Measurements from ENCODE around the gene SCAP.
"Not testable (repeated sequence)": the region's sequence is repeated elsewhere in the genome, so short reads cannot be mapped to it uniquely, and the experiment has no call there.

SCAP gene

DNA sequence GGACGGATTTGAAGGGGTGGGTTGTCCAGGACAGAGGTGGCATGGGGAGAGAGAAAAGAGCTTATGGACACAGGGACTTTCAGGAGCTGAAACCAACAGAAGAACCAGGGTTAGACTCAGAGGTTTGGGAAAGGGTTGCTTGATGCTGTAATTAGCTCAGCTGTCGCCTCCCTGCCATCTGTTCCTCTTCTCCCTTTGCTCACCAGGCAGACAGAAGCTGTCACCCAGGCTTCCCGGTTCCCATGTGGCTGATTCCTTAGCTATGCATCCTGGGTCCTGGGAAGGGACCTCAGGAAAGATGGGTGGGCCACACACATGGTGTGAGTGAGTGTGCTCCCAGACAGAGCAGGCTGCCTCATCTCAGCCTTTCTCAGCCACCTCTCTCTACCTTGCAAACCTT, 80.9 kb downstream of the SCAP start:
- no peak for DNase-seq (ENCODE audit: low read depth)

DNA sequence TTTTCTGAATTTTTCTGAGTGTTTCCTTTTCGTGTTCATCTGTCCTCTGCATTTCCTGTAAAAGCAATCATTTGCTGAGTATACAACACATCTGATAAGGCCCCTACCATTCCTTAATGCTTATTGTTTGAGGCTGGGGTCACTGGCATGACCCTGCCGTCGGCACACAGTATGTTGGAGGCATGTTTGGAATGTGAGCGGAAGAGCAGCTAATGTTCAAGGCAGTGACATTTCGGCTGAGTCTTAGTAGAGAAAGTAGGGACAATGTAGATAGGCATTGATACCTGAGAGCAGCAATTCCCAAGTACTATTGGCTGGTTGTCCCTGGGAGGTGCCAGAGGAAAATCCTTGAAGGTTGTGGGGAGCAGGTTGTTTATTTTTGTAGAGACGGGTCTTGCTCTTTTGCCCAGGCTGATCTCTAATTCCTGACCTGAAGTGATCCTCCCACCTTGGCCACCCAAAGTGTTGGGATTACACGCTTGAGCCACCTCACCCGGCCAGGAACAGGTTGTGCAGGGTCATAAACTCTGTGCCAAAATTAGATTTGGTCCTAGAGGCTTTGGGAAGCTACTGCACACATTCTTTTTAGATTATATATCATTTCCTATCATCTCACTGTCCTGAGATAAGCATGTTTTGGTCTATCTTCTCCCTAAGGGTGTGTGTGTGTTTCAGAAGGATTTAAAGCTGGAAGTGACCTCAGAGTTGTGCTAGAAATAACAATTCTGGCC, 81.4 kb downstream of the SCAP start:
- no peak for DNase-seq (ENCODE audit: low read depth)

DNA sequence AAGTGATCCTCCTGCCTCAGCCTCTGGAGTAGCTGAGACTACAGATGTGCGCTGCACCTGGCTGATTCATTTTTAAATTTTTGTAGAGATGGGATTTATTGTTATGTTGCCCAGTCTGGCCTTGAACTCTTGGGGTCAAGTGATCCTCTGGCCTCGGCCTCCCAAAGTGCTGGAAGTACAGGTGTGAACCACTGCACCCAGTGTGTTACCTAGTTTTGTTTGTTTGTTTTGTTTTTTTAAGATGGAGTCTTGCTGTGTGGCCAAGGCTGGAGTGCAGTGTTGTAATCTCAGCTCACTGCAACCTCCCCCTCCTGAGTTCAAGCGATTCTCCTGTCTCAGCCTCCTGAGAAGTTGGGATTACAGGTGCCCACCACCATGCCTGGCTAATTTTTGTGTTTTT, 82.8 kb downstream of the SCAP start:
- no peak for DNase-seq (ENCODE audit: low read depth)

DNA sequence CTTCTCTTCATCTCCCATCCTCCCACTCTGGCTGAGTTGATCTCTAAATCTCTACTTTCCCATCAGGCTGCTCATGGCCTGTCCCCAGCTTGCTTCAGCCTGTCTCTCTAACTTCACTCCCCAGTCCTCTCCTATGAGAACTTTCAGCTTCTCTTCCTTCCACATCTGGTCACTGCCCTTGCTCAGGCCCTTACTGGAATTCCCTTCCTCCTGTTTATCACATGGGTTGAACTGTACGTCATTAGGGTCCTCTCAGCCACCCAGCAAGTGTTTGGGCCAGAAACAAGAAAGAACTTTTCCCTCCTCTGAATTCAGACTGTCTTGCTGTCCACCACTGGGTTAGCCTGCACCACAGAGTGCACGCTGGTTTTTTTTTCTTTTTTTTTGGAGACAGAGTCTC, 89.9 kb downstream of the SCAP start:
- no peak for DNase-seq (ENCODE audit: low read depth)

DNA sequence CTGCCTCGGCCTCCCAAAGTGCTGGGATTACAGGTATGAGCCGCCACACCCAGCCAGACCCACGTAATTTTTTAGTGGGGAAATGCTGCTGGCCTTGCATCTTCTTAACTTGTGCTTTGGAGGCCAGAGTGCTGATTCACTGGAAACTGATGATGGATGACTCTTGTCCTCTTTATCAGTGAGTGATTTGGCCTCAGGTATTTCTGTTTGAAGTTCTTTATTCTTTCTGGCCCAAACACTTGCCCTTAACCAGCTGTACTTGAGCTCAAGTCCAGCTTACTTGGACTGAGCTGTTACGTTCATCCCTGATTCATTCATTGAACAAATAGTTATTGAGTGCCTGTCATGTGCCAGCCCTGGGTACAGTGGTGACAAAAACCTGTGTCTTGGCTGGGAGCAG, 90.7 kb downstream of the SCAP start:
- no peak for DNase-seq (ENCODE audit: low read depth)

DNA sequence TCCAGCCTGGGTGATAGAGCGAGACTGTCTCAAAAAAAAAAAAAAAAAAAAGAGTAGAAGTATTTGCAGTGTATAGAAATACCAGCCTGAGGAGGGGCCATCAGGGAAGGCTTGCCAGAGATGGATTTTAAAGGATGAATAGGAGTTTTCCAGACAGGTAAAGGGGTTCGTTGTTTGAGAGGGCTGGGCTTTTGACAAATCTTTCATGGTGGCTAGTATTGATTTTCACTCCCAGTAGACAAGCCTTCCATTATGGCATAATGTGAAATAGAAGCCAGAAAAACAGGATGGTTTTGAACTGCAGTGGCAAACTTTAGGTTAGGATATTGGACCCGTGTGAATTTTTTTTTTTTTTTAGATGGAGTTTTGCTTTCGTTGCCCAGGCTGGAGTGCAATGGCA, 91.3 kb downstream of the SCAP start:
- no peak for DNase-seq (ENCODE audit: low read depth)

DNA sequence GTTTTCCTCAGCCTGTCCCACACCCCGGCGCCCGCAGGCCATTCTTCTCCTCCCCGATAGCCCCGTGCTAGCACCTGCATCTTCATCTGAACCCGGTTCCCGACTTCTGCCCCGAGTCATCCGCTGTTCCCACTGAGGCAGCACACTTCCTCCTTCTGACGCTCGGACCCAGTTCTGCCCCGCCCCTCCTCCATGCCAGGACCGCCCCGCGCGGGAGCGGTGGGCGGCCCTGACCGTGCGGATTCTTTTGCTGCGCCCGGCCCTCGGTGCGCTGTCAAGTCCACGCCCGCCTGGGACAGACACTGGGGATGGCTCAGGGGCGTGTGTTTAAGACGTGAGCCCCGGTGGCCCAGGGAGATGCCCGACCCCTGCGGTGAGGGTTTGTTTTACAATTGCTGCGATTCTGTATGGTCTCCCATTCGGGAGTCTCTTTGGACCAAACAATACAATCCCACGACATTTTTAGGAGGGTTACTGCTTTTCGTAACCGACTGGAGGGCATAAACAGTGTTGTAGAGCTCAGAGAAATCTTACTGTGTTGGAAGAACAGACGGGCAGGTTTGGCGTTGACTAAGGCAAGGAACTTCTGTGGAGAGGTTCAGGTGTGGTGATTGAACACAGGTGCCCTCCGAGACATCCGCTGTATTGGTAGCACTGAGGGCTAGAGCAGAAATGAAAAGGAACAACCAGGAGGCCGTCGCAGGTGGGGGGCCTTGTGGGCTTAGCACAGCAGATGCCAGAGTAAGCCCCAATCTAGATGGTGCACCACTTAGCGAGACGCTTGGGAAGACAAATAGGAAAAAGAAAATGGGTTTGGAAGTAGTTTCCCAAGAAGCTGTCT, 94.2 kb downstream of the SCAP start:
- peak; percentile 45 for DNase-seq (ENCODE audit: low read depth)

DNA sequence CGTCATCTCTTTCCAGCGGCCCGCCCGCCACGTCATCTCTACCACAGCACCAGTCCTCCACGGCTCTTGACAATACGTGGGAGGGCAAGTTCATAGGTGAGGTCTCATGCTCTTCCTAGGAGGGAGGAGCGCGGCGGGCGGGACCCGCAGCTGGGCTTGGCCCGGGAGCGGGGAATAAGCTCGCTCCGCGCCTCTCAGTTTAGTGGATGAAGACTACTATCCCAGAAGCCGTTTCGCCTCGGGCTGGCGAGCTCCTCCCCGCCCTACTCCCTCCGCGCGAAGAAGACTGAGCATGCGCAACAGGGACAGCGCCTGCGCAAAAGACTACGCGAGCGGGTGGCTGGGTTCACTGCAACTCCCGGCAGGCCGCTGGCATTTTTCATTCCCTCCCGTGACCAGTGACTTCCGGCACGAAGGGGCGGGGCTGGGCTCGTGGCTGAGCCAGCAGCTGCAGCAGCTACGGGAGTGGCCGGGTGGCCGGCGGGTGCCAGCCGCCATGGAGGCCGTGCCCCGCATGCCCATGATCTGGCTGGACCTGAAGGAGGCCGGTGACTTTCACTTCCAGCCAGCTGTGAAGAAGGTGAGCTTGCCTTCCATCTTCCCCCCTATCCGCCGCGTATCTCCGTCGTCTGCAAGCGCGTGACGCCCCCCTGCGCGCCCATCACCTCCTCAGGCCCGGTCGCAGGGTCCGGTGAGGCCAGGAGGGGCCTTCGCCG, 95.0 kb downstream of the SCAP start, which contains the start of gene PTPN23:
TSS of gene PTPN23 (plus strand) at position 421 of the 716 bp plus-strand sequence. CDS start at position 497, 76 bp downstream.
- peak; percentile 98 for DNase-seq (ENCODE audit: low read depth)

DNA sequence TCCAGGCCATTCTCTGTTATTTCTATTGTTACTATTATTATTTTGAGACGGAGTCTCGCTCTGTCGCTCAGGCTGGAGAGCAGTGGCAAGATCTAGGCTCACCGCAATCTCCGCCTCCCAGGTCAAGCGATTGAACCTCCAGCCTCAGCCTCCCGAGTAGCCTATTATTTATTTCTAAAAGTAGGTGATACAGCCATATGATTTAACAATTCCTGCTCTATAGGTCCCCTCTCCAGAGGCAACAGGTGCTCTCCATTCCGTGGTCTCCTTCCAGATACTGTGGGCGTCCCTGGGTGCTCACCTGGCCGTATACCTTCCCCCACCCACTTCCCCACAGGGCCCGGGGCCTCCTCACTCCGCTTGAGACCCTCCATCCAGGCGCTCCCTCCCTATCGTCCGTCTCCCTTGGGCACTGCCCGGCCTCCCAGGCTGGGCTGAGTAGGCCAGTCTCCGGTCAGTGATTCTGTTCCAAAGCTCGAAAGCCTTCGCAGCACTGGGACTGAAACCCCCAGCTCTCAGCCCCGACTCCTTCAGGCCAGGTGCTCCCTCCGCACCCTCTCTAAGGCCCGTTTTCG, 95.6 kb downstream of the SCAP start:
- no peak for DNase-seq (ENCODE audit: low read depth)

DNA sequence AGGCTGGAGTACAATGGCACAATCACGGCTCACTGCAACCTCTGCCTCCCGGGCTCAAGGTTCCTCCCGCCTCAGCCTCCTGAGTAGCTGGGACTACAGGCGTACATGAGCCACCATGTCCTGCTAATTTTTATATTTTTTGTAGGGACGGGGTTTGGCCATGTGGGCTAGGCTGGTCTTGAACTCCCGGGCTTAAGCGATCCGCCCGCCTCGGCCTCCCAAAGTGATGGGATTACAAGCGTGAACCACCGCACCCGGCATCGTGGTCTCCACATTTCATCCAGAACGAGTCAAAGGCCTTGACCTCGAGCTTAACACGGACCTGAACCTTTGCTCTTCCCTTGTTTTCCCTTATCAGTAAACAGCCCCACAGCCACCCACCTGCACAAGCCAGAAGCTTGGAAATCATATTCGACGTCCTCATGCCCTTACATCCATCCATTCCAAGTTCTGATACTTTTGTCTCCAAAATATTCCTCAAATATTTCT, 96.3 kb downstream of the SCAP start:
- DNase-seq (ENCODE audit: low read depth): no peak

DNA sequence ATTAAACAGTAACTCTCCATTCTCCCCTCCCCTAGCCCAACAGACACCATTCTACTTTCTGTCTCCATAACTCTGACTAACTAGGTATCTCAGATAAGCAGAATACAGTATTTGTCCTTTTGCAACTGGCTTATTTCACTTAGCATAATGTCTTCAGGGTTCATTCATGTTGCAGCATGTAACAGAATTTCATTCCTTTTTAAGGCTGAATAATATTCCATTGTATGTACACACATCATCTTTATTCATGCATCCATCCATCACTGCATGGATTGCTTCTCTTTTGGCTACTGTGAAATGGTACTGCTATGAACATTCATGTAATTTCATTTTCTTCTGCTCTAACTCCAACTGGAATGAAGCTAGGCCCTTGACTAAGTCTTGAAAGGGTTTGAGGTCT, 96.9 kb downstream of the SCAP start:
- DNase-seq (ENCODE audit: low read depth): no peak

DNA sequence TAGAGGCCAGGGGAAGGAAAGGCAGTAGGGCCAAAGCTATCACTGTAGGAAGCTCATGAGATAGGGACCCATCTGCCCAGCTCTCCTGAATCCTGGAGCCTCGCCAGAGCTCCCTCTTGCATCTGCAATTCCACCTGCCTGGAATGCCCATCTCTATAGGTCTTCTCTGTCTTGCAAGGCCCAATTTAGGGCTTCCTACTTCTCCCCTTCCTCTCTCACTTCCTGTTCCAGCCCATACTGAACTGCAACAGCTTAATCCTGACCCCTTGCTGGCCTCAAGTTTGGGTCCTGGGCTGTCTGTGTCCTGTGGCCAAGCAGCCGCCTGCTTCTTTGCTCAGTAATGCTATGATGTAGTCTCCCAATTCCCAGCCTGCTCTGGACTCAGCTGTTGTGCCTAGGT, 98.6 kb downstream of the SCAP start:
- no peak for DNase-seq (ENCODE audit: low read depth)

DNA sequence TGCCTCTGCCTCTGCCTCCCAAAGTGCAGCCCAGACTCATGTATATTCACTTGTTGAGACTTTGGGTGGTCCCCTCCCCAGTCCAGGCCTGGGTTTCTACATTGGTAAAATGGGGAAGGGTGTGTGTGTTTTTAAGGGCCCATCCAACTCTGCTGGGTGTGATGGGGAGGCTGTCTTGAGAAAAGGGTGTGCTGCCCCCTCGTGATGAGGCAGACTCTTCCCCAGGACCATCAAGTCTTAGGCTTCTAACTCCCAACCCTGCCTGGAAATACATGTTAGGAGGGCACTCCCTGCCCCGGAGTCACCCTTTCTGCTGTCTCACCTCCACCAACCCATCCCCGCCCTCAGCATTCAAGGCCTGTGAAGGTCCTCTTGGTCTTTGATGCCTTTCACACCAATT, 99.3 kb downstream of the SCAP start:
- no peak for DNase-seq (ENCODE audit: low read depth)

DNA sequence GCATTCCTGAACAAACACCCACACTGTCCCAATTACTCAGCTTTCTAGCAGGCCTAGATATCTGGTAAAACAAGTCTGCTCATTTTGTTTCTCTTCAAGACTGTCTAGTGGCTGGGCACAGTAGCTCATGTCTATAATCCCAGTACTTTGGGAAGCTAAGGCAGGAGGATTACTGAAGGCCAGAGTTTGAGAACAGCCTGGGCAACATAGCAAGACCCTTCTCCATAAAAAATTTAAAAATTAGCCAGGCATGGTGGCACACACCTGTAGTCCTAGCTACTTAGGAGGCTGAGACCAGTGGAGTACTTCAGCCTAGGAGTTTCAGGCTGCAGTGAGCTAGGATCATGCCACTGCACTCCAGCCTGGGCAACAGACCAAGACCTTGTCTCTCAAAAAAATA, 101.2 kb downstream of the SCAP start:
- DNase-seq (ENCODE audit: low read depth): no peak

DNA sequence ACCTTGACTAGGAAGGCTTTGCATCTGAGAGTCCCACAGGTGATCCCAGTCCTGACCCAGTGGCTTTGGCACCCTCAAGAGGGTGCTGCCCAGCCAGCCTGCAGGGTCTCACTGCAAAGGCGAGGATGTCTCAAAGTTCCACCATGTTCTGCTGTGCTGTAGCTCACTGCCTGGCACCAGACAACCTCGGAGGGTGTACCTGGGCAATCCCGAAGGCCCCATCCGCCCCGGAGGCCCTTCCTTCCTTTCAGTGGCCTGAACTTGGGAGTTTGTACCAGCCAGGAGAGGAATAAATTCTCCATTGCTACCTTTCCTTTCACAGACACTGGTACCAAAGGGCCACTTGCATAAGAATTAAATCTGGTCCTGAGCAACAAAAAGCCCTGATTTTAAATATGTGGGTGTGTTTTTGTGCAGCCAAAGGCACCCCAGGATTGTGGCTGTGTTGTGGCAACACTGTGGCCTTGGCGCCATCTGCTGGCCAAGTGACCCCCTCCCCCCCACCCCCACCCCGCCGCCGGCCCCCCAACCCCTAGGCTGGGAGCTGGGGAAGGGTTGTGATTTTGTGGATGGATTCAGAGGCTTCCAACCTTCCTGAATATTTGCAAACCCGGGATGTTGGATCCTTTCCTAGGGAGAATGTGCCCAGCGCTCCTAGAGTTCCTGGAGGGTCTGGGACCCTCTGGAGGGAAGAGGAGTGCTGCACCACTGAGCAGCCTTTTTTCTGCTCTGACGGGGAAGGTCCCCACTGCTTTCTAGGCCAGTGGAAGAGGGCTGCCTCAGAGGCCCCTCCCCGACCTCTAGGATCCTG, 104.6 kb downstream of the SCAP start:
- DNase-seq (ENCODE audit: low read depth): no peak

DNA sequence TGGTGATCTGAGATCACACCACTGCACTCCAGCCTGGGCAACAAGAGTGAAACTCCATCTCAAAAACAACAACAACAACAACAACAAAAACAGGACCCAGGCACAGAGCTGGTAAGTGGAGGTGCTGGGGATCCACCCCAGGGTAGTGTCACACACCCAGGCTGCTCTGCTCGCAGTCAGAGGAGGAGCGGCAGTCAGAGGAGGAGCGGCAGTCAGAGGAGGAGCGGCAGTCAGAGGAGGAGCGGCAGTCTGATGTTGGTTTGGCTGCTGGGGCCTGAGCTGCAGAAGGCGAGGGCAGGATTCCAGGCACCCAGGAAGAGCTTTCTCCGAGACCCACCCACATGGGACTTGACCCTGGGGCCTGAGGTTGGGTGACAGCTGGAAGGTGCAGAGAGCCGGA, 105.7 kb downstream of the SCAP start:
- not testable (repeated sequence) for DNase-seq (ENCODE audit: low read depth)

DNA sequence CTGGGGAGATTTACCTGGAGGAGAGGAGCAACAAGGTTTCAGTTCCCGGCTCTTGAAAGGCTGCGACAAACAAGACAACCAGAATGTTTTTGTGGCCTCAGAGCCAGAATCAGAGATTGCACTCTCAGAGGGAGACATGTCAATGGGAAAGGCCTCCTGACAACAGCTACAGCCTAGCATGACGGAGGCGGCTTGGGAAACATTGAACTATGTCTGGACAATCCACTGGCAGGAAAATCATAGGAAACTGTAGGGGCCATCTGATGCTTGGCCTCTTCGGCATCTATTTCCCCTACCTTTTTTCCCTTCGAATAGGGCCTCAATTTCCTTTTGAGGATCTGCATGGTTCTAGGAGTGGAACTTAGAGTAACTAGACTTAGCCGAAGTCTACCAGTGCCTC, 108.1 kb downstream of the SCAP start:
- DNase-seq (ENCODE audit: low read depth): no peak

DNA sequence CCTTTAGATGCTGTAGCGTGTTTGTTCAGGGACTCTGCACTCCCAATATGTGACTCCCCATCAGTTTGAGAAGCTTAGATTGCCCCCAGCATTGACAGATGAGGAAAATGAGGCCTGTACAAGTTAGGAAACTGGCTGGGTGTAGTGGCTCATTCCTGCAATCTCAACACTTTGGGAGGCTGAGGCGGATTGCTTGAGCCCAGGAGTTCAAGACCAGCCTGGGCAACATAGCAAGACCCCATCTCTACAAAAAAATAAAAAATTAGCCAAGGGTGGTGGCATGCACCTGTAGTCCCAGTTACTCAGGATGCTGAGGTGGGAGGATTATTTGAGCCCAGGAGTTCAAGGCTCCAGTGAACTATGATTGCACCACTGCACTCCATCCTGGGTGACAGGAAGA, 108.9 kb downstream of the SCAP start:
- DNase-seq (ENCODE audit: low read depth): no peak

DNA sequence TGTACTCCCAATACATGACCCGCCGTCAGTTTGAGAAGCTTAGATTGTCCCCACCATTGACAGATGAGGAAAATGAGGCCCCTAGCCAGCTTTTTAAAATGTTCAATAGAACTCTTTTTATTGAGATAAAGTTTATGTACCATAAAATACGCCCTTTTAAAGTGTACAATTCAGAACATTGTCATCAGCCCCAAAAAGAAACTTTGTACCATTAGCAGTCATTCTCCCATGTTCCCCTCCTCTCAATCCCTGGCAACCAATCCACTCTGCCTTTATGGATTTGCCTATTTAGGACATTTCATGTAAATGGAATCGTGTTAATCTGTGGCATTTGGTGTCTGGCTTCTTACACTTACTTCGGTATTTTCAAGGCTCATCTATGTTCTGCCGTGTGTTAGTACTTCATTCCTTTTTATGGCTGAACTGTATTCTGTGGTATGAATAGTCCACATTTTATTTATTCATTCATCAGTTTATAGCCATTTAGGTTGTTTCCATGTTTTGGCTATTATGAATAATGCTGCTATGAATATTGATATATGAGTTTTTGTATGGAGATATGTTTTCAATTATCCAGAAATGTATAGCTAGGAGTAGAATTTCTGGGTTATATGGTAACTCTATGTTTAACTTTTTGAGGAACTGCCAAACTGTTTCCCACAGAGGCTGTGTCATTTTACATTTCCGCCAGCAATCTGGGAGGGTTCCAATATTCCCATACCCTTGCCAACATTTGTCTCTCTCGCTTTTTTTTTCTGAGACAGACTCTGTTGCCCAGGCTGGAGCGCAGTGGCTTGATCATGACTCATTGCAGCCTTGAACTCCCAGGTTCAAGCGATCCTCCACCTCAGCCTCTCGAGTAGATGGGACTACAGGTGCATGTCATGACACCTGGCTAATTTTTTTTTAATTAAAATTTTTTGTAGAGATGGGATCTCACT, 110.3 kb downstream of the SCAP start:
- no peak for DNase-seq (ENCODE audit: low read depth)

Measured in stimulated activated CD8-positive, alpha-beta memory T cell treated with anti-CD3 and anti-CD28 coated beads, Interleukin-12 subunit alpha, Interleukin-12 subunit beta, amount 100 ng/mL, for 1 hour (primary cell).